Measurements from ENCODE around the gene BBS4.
"Not testable (repeated sequence)": the region's sequence is repeated elsewhere in the genome, so short reads cannot be mapped to it uniquely, and the experiment has no call there.

BBS4 gene, protein sequence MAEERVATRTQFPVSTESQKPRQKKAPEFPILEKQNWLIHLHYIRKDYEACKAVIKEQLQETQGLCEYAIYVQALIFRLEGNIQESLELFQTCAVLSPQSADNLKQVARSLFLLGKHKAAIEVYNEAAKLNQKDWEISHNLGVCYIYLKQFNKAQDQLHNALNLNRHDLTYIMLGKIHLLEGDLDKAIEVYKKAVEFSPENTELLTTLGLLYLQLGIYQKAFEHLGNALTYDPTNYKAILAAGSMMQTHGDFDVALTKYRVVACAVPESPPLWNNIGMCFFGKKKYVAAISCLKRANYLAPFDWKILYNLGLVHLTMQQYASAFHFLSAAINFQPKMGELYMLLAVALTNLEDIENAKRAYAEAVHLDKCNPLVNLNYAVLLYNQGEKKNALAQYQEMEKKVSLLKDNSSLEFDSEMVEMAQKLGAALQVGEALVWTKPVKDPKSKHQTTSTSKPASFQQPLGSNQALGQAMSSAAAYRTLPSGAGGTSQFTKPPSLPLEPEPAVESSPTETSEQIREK

DNA sequence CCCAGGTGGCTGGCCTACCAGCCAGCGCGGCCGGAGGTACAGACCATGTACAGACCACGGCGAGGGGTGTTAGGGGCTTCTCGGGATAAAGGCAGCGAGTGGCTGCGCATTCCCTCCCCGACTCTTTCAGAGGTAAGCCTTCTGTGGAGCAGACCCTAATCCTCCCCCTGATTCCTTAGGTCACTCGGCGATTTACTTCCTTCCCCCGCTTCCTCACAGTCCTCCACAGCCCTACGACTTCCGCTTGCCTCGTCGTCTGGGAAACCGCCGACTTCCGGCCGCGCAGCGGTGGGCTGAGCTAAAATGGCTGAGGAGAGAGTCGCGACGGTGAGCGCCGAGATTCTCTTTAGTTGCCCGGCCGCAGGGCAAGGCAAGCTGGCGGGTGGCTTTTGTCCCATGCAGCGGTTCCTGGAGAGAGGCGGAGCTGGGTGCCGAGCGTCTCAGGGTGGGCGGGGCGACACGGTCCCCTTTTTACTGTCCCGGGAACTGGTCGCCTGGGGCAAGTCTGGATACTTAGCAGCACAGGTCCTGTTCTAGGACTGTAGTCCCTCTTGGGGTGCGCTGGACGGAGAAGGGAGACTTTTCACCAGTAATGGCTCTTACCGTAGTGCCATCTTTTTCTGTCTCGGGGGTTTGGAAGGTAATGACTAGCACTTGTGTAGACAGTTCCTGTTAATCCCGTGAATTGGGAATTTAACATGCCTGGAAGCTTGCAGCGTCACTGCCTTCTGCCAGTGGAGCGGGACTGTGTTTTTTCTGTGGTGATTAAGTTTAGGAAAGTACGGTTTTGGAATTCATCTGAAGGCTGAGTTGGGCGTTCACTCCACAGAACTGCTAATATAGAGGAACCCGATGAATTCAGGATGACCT, at the start of gene BBS4, which contains the start of gene HIGD2B:
Gene BBS4 (plus strand): TSS at position 283 of the 870 bp plus-strand sequence. CDS start 21 bp downstream, at position 304.
Gene HIGD2B (minus strand): TSS at position 258 of the 870 bp plus-strand sequence. CDS start 9,808 bp downstream, outside the sequence.
- no peaks in the 10 kb centered on the region for H3K9me3 ChIP-seq (ENCODE audit: control insufficient read depth, insufficient read depth, low read length)
- no peaks in the 10 kb centered on the region for H3K27me3 ChIP-seq (ENCODE audit: control insufficient read depth, insufficient read depth, low read length)
- H3K9ac ChIP-seq (ENCODE audit: low read depth, low read length), result peak within 1 kb of the TSS; percentile 83
- peak within 1 kb of the TSS; percentile 98 for H3K4me3 ChIP-seq (ENCODE audit: low read depth, low read length)
- peaks cover 3% of the 10 kb centered on the region for H3K4me1 ChIP-seq (ENCODE audit: control insufficient read depth, insufficient read depth, low read length)
- no peaks in the 10 kb centered on the region for H3K36me3 ChIP-seq (ENCODE audit: control insufficient read depth, insufficient read depth, low read length)

DNA sequence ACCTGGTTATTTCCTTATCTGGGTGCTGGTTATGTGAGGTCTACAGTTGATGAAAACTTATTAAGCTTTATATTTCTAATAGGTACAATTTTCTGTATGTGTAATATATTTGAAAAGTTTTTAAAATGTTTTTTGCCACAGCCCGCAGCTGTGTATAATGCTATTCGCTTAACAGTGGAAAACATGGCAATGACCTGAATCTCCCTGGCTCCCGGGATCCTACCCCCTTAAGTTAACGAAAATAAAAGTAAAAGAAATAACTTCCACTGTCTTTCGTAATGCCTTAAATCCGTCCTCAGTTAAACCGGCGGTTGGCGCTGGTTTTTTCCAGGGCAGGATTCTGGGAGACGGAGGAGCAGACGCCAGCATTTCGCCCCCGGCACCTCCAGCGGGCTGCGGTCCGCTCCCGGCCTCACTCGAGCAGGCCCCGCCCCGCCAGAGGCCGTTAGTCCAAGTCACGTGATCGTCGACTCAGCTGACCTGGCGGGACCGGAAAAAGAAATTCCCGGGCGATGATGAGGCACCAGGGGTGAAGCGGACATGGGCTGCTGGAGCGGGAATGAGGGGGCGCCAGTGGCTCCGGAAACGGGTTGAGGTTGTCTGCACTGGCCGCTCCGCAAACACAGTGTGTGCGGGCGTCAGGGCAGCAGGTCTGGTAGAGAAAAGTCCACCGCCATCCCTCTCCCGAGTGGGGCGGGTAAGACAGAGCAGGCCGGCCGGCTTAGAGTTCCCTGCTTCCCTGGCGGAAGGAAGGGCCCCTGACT, 49.3 kb upstream of the BBS4 start:
- not testable (repeated sequence) for H3K27me3 ChIP-seq (ENCODE audit: control insufficient read depth, insufficient read depth, low read length); H3K4me3 ChIP-seq (ENCODE audit: low read depth, low read length); H3K9ac ChIP-seq (ENCODE audit: low read depth, low read length); H3K36me3 ChIP-seq (ENCODE audit: control insufficient read depth, insufficient read depth, low read length); H3K9me3 ChIP-seq (ENCODE audit: control insufficient read depth, insufficient read depth, low read length); H3K4me1 ChIP-seq (ENCODE audit: control insufficient read depth, insufficient read depth, low read length)

DNA sequence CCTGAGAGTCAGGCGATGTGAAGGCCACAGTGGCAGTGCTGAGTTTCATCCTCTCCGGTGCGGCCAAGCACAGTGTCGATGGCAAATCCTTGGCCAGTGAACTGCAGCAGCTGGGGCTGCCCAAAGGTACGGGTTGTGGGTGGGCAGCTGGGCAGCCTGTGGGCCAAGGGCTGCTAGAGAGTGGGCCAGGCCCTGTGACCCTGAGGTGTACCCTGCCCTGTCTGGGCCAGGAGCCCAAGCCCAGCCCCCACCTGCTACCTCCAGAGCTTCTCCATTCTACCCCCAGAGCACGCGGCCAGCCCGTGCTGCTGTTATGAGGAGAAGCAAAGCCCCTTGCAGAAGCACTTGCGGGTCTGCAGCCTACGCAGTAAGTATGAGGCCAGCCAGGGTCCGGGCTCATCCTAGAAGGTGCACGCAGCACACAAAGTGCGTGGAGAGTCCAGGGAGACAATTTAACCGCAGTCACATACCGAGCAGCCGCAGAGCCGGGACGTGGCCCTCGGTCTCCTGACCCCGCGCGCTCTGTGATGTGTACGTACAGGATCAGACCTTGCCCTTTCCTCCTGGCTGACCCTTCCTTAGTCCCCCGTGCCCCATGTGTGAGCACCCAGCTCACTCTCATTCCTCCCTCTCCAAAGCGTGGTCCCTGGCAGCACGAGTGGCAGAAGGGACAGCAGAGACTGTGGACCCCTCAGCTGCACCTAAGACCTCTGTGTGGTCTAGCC, 46.1 kb upstream of the BBS4 start:
- H3K36me3 ChIP-seq (ENCODE audit: control insufficient read depth, insufficient read depth, low read length); H3K9ac ChIP-seq (ENCODE audit: low read depth, low read length); H3K9me3 ChIP-seq (ENCODE audit: control insufficient read depth, insufficient read depth, low read length); H3K27me3 ChIP-seq (ENCODE audit: control insufficient read depth, insufficient read depth, low read length); H3K4me3 ChIP-seq (ENCODE audit: low read depth, low read length); H3K4me1 ChIP-seq (ENCODE audit: control insufficient read depth, insufficient read depth, low read length): not testable (repeated sequence)

DNA sequence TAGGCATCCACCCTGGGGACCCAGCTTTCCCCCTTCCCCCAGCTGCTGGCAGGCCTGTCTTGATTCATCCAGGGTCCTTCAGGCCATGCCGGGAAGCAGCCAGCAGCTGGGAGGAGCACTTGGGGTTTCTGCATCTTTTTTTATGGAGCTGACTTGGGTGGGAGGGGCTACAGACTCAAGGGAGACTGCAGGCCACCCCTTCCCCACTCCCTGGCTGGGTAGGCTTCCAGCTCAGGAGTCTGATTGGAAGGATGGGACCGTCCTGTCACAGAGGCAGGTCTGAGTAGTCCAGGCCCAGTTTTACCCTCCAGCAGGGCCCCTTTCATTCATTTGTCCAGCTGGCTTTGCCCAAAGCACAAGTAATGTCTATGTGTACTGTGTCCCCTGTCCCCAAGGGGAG, 43.7 kb upstream of the BBS4 start:
- not testable (repeated sequence) for H3K4me1 ChIP-seq (ENCODE audit: control insufficient read depth, insufficient read depth, low read length)

DNA sequence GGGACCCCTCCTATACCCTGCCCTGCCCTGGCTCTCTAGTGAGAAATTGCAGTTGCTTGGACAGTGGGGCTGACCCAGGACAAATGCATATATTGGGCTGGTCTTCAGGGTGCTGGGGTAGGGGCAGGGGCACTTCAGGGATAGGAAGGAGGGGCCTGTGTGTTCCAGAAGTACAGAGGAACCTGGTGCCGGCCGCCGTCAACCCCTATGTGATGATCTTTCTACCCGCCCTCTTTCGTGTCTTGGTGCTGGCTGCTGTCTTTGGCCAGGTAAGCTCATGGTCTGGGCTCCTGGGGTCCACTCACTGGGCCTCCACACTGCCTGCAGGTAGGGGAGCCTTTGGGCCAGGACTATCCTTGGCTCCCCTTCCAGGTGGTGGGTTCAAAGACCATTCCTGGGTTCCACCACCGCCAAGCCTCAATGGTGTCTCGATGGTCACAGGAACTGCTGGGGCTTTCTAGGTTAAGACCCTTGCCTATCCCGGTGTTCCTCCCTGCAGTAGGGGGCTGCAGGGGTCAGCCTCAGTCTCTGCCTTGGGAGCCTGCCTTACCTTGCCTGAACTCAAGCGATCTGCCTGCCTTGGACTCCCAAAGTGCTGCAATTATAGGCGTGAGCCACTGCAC, 37.3 kb upstream of the BBS4 start:
- H3K4me1 ChIP-seq (ENCODE audit: control insufficient read depth, insufficient read depth, low read length); H3K36me3 ChIP-seq (ENCODE audit: control insufficient read depth, insufficient read depth, low read length); H3K4me3 ChIP-seq (ENCODE audit: low read depth, low read length); H3K9me3 ChIP-seq (ENCODE audit: control insufficient read depth, insufficient read depth, low read length); H3K27me3 ChIP-seq (ENCODE audit: control insufficient read depth, insufficient read depth, low read length); H3K9ac ChIP-seq (ENCODE audit: low read depth, low read length): not testable (repeated sequence)

More for the DNA sequence above, 43.7 kb upstream of the BBS4 start:
- H3K36me3 ChIP-seq (ENCODE audit: control insufficient read depth, insufficient read depth, low read length); H3K9me3 ChIP-seq (ENCODE audit: control insufficient read depth, insufficient read depth, low read length); H3K27me3 ChIP-seq (ENCODE audit: control insufficient read depth, insufficient read depth, low read length); H3K9ac ChIP-seq (ENCODE audit: low read depth, low read length); H3K4me3 ChIP-seq (ENCODE audit: low read depth, low read length): not testable (repeated sequence)

DNA sequence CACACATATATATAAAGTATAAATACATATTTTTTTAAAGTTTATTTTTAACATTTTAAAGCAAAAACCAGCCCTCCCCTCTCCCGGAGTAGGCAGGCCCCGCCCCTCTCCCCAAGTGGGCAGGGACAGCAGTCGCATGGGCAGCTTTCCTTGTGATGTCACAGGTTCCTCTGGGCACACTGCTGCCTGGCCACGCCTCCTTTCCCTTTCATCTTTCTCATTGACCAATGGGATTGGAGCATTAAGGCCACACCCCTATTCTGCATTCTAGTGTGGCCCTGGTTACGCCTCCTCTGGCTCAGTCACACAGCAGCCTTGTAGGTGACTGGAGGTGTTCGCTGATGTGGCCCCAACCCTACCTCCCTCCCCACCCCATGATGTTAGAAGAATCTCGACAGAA, 31.6 kb upstream of the BBS4 start, which contains the start of gene GOLGA6B:
Gene GOLGA6B (plus strand): TSS at position 301 of the 400 bp plus-strand sequence. CDS start 41 bp downstream, at position 342.
- not testable (repeated sequence) for H3K4me3 ChIP-seq (ENCODE audit: low read depth, low read length); H3K27me3 ChIP-seq (ENCODE audit: control insufficient read depth, insufficient read depth, low read length); H3K9me3 ChIP-seq (ENCODE audit: control insufficient read depth, insufficient read depth, low read length); H3K4me1 ChIP-seq (ENCODE audit: control insufficient read depth, insufficient read depth, low read length); H3K9ac ChIP-seq (ENCODE audit: low read depth, low read length); H3K36me3 ChIP-seq (ENCODE audit: control insufficient read depth, insufficient read depth, low read length)

DNA sequence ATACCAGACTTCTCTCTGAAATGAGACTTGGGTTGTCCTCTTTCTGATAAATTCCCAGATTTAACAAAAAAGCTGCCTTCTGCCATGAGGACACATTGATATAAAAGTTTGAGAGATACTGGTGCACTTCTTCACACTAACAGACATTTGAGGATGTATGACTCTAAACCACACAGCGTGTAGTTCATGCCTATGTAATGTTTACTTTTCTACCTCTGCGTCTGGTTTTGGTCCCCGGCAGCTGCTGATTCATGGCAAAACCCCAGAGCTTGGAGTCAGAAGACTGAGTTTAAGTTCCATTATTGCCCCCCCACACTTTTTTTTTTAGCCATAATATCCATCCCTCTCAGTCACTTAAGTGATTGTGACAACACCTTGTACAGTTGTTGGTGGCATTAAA, 30.0 kb upstream of the BBS4 start:
- not testable (repeated sequence) for H3K27me3 ChIP-seq (ENCODE audit: control insufficient read depth, insufficient read depth, low read length); H3K4me1 ChIP-seq (ENCODE audit: control insufficient read depth, insufficient read depth, low read length); H3K4me3 ChIP-seq (ENCODE audit: low read depth, low read length); H3K9me3 ChIP-seq (ENCODE audit: control insufficient read depth, insufficient read depth, low read length); H3K36me3 ChIP-seq (ENCODE audit: control insufficient read depth, insufficient read depth, low read length); H3K9ac ChIP-seq (ENCODE audit: low read depth, low read length)

DNA sequence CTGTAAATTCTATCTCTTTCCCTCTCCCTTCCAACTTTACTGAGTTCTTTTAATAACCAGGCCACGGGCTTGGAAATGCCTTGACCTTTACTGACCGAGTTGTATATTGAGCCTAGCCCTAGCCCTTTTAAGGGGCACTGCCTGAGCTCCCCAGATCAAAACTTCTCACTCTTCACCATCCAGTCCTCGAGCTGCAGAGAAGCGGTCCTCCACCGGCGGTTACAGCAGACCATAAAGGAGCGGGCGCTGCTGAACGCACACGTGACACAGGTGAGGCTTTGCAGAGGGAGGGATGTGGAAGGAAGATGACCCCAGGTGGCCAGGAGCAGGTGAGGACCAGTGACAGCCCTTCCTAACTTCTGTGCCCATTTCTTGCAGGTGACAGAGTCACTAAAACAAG, 24.9 kb upstream of the BBS4 start:
- not testable (repeated sequence) for H3K9ac ChIP-seq (ENCODE audit: low read depth, low read length)

DNA sequence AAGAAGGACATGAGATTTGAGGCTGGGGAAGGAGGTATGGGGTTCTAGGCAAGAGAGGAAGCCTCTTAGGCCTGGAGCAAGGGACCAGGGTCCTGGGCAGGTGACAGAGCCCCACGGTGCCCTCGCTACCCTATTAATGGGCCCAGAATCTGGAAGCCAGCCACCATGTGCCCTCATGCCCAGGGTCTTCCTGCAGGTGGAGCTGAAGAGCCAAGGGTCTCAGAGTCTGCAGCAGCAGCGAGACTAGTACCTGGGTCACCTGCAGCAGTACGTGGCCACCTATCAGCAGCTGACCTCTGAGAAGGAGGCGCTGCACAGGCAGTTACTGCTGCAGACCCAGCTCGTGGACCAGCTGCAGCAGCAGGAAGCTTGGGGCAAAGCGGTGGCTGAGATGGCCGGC, 22.1 kb upstream of the BBS4 start:
- H3K9ac ChIP-seq (ENCODE audit: low read depth, low read length); H3K4me3 ChIP-seq (ENCODE audit: low read depth, low read length); H3K9me3 ChIP-seq (ENCODE audit: control insufficient read depth, insufficient read depth, low read length); H3K4me1 ChIP-seq (ENCODE audit: control insufficient read depth, insufficient read depth, low read length); H3K27me3 ChIP-seq (ENCODE audit: control insufficient read depth, insufficient read depth, low read length); H3K36me3 ChIP-seq (ENCODE audit: control insufficient read depth, insufficient read depth, low read length): not testable (repeated sequence)

More for the DNA sequence above, 24.9 kb upstream of the BBS4 start:
- not testable (repeated sequence) for H3K36me3 ChIP-seq (ENCODE audit: control insufficient read depth, insufficient read depth, low read length); H3K4me3 ChIP-seq (ENCODE audit: low read depth, low read length); H3K27me3 ChIP-seq (ENCODE audit: control insufficient read depth, insufficient read depth, low read length); H3K9me3 ChIP-seq (ENCODE audit: control insufficient read depth, insufficient read depth, low read length); H3K4me1 ChIP-seq (ENCODE audit: control insufficient read depth, insufficient read depth, low read length)

DNA sequence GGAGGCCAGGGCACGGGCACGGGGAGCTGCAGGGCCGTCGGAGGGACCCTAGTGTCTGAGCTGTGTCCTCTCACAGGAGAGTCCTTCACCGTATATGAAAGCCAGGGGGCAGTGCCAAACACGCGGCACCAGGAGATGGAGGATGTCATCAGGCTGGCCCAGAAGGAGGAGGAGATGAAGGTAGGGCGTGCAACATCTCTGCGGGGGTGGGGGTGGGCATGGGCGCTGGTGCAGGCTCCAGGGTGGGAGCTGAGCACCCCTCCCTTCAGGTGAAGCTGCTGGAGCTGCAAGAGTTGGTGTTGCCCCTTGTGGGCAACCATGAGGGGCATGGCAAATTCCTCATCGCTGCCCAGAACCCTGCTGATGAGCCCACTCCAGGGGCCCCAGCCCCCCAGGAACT, 20.3 kb upstream of the BBS4 start:
- not testable (repeated sequence) for H3K9me3 ChIP-seq (ENCODE audit: control insufficient read depth, insufficient read depth, low read length); H3K9ac ChIP-seq (ENCODE audit: low read depth, low read length); H3K36me3 ChIP-seq (ENCODE audit: control insufficient read depth, insufficient read depth, low read length); H3K4me3 ChIP-seq (ENCODE audit: low read depth, low read length); H3K4me1 ChIP-seq (ENCODE audit: control insufficient read depth, insufficient read depth, low read length); H3K27me3 ChIP-seq (ENCODE audit: control insufficient read depth, insufficient read depth, low read length)

Measured in iPS-15b (cell line).